GM18867 (cell line): ENCODE data around the gene SLPI.

Experiments
- ATAC-seq: cut with Tn5 transposase; IDR thresholded peaks from one replicate; pipeline ENCODE4 v1.9.1; 2021; ENCODE audit warnings: mild to moderate bottlenecking, moderate library complexity; ENCODE audit not compliant: unreplicated experiment

Gene SLPI

DNA sequence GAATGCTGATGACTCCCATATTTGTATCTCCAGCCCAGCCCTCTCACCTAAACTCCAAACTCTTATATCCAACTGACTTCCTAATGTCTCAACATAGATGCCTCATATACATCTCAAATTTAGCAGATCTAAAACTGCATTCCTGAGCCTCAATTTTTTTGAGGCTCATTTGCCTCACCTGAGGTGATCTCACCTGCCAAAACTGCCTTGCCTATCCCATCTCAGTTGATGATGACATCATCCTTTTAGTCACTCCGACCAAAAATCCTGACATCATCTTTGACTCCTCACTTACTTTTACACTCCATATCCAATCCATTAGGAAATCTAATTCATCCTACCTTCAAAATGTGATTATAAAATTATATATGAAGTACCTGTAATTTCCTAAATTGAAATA, 25.6 kb upstream of the SLPI start:
- no peak for ATAC-seq

DNA sequence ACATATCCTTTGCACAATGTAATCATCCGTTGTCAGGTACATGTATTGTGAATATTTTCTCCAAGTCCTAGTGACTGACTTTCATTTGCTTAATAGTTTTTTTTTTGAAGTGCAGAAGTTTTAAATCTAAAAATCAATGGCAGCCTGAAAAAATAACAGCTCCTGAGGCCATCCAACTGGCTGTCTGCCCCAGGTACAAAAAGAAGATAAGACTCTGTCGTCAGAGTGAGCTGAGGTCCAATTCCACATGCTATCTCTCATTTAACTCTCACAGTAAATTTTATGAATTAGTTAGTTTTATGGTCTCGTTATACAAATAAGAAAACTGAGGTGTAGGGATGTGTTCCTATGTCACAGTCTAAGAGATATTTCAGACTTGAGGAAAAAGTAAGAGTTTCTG, 21.0 kb upstream of the SLPI start:
- no peak for ATAC-seq

DNA sequence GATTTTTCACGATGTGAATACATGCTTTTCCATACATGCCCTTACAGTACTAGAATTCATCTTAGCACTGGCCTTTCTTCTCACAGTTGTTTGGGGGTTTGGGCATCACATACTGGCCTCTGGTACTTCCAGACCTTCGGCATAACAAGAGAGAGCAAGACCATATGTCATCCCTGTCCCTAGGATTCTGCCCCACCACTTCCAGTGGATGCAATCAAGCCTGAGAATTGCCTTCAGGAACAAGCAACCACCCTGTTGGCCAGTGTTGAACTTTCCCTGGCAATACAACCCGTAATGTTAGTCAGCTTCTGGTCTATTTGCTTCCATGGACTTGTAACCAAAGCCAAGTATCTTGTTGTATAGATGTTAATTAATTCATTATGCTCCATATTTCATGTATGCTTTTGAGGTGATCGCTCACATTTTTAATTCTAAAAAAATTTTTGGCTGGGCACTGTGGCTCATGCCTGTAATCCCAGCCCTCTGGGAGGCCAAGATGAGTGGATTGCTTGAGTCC, 15.4 kb upstream of the SLPI start:
- no peak for ATAC-seq

DNA sequence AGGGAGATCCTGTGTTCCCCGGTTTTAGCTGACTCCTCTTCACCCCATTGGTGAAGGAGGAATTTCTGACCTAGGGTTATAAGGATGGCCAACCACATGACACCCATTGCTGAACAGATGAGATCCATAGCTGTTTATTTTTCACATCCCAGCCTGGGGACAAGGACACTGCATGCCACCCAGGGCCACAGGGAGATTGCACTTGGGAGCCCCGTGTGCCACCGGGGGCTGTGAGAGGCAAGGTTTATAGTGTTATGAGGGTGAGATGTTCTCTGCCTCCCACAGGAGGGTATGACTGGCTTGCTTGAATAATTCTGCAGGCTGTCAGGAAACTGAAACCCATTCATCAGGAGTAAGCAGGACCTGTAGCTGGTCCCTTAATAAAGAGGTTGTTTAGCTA, 14.7 kb upstream of the SLPI start:
- no peak for ATAC-seq

DNA sequence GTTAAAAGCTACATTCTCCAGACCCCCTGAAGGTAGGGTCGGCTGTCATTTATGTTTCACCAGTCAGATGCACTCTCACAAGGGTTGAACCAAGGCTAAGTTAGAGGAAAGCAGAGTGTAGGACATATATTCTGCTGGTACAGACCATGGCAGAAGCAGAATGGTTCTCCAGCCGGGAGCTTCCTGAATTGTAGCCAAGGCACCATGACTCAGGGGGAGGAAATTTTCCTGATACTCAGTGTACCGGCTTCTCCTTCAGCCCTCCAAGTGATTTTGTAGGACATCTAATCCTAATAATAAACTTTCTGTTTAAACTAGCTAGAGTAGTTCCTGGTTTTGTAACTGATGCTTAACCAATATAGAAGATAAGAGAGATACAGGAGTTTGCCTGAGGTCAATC, 14.2 kb upstream of the SLPI start:
- no peak for ATAC-seq

DNA sequence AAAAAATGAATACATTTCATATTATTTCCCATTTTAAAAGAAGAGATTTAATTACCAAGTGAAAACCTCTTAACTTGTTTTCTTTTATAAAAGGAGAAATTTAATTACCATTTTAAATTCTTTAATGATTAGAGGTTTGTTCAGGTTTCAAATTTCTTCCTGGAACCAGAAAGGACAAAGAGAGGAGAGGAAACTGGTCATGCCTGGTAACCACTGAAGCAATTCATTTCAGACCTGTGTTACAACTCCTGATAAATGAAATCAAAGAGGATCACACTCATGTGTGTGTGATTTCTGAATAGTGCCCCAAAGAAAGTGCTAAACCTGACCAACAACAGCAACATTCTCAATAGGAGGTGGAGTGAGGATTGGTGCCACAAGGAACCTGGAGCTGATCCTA, 12.6 kb upstream of the SLPI start:
- ATAC-seq, result no peak

DNA sequence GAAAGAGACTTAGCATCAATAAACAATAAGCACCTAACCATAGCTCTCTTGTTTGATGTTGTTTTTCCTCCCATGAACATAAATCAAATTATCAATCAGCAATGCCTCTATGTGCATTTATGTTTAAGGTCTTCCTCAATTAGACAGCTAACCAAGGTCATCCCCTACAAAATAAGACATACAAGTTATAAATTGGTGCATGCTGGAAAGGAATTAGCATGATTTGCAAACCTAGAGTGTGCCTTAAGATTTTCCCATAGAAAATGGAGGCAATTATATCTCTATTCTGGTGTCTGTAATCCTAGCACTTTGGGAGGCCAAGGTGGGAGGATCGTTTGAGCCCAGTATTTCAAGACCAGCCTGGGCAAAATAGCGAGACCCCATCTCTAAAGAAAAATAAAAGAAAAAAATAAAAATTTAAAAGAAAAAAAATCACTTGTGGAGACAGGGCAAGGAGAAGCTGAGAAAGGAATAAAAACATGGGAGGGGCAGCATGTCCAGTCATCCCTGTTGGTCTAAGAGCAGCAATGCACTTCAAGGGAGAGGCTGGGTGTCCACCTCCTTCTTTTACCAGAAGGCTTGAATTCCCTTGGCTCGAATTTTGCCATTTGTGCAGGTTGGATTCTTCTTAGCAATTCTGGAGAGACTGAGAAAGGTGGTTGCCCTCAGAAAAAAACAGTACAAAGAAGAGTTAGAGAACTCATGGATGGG, 9.3 kb upstream of the SLPI start:
- ATAC-seq, result no peak

DNA sequence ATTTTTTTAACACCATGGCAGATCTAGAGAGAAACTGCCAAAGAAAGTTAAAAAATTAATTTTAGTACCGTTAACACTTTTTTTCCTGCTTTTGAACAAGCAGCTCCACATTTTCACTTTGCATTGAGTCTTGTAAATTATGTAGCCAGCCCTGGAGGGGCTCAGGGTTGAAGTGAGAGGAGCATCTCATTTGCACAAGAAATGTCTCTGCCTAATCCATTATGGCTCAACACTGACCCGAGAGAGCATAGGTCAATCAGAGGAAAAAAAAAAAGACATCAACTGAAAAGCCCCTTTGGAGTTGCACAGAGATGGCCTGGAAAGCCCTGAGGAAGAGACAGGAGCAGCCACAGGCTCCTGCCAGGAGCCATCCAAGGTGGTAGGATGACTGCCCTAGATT, 4.3 kb upstream of the SLPI start:
- no peak for ATAC-seq

DNA sequence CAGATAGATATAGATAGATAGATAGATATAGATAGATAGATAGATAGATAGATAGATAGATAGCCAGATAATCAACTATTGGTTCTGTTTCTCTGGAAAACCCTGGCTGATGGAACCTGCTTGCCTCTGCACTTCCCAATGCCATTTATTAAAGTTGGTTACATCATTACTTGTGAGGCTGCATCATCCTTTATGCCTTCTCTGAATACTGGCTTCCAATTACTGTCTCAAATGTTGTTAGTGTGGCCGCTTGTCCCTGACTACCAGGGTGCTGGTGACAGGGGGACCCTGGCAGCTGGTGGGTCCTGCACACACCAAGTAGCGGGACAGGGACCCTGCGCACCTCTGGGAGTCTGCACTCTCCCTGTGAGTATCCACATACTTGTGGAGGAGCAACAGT, 3.9 kb upstream of the SLPI start:
- no peak for ATAC-seq

DNA sequence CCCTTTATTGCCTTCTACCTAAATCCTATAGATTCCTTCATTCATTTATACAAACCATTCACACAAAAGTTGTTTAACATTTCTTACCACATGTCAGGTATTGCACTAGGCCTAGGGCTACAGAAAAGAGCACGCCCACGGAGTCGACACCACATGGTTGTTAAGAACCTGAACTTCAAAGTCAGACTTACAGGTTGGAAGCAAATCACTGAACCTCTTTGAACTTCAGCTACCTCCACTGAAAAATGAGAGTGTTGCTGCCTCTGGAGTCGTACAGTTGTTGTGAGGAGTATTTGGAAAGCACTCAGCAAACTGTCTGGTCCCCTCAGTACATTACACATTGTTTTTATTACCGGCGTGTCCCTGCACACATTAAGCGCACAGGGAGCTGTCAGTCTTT, 3.3 kb upstream of the SLPI start:
- ATAC-seq, result no peak

DNA sequence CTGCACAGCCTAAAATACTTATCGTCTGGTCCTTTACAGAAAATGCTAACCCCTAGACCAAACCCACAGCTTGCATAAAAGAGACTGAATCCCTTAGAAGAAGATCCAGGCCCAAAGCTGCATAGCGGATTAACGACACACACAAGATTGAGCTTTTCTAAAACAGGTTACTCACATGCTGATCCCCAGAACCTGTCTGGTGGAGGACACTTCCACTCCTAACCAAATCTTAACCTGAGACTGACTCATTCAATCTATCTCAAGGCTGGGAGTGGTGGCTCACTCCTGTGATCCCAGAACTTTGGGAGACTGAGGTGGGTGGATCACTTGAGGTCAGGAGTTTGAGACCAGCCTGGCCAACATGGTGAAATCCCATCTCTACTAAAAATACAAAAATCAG, 2.8 kb upstream of the SLPI start:
- ATAC-seq, result no peak

DNA sequence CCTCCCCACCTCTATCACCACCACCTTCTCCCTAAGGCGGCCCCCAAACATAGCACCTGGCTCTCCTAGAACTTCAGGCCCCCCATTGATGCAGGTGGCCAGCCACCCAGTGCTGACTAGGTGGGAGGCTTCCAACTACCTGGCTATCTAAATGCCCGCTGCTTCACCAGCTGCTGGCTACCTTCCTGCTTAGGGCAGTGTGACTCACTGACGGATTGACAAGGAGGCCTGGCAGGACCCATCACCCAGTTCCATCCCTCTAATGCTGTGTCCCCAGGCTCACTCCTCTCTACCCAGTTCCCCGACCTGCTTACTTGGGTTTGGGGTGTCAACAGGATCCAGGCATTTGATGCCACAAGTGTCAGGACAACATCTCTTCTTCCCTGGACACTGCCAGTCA, 1.1 kb downstream of the SLPI start:
- no peak for ATAC-seq

DNA sequence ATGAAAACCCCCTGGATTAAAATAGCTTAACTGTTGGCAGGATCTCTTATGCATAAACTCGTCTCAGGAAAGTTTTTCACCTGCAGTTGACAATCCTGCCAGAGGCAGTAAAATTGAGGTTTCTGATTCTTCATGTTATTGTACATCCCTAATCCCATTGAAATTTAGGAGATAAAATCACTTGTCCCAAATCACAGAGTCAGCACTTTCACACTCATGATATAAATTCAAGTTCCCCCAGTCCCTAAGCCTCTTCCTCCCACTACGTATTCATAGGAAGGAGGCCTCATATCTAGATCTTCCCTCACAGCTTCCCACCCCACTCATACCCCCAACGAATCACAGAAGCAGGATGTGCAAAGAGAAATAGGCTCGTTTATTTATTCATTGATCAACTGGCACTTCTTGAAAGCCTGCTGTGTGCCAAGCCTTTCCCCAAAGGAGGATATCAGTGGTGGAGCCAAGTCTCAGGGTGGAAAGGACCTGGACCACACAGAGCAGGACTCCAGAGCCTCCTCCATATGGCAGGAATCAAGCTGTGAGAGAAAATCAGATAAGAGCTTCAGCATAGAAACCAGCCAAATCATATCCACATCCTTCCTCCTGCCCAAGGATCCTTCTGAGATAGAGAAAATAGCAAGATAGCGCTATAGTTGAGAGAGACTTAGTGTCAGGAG, 2.3 kb downstream of the SLPI start:
- ATAC-seq, result no peak

DNA sequence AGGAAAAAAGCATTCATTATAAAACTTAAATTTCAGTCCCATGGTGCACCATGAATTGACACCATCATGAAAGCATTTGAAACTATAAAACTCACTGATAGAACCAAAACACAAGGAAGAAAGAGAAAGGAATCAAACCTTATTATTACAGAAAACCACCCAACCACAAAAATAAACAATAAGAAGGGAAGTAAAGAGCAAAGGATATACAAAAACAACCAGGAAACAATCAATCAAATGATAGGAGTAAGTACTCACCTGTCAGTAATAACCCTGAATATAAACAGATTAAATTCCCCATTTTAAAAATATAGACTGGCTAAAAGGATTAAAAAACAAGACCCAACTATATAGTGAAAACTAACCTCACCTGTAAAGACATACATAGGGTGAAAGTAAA, 5.8 kb downstream of the SLPI start:
- ATAC-seq, result no peak

DNA sequence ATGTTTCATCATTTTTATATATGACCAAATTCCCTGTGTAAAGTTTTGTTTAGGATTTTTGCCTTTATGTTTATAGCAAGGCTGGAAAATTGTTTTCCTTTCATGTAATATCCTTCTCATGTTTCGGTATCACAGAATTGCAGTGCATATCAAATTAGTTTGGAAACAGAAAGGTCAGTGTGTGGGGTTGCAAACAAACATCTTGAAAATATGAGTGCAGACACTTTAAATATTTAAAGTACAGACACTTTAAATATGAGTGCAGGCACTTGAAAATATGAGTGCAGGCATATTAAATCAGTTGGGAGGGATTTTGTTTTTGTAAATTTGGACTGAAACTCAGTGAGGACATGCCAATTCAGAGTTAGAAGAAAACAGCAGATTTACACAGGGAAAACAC, 6.5 kb downstream of the SLPI start:
- no peak for ATAC-seq

DNA sequence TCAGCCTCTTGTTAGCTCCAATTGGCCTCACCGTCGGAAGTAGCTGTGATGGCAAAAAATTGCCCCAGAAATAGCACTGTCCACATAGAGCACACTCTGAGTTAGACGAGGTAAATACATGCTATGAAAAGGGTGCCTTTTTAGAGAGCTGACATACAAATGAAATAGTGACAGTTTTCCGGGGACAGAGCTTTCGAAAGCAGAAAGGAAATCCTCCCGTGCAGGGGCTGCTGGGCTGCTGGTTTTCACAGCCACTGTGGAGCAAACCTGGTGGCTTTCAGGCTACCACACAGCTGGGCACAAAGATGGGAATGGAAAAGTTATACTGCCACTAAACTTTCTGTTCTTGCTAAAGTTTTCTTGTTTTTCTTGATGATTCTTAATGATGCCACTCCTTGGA, 8.3 kb downstream of the SLPI start:
- ATAC-seq, result no peak

DNA sequence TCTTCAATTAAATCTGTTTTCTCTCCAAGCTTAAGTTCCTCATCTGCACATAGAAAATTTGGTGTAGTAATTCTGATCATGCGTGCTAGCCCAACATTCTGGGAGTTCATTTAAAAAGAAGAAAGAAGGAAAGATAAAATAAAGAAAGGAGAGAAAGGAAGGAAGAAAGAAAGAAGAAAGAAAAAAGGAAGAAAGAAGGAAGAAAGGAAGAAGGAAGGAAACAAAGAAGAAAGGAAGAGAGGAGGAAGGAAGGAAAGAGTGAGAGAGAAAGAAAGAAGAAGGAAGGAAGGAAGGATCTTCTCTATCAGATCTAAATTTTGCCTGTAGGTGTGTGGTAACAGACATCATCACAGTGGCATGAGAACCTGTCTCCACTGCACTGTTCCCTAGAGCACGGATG, 16.2 kb downstream of the SLPI start:
- no peak for ATAC-seq

DNA sequence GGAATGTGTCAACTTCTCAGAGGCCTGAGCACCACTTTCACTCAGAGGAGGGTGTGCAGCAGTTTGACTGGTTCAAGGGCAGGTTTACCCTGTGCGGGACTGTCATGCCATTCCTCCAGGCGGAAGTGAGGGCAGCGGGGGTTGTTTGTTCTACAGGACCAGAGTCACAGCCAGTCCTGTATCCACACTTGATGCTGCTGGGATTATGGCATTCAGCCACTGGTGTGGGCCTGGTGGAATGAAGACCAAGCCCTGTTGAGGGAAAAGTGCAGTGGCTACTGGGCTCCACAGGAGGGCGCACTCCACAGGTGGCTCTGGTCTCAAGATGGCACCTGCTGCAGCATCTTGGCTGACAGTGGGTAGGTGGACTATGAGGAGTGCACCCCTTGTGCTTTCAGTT, 18.4 kb downstream of the SLPI start:
- ATAC-seq, result no peak

DNA sequence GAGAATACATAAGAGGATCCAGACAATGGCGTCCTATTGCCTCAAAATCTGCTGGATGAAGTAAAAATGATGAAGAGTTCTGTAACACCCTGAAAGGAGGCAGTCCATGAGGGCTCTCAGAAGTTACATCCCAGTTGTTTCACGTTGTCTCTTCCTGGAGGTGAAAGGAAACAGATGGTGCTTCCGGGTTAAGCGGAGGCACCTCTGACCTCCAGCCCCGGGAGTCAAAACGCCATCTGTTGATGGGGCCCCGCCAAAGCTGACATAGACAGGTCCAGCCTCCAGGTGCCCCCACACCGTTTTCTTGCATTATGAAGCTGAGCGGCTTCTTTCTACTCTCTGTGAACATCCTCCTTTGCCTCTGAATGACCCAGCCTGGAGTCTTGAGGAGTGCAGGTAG, 23.7 kb downstream of the SLPI start:
- ATAC-seq, result no peak

DNA sequence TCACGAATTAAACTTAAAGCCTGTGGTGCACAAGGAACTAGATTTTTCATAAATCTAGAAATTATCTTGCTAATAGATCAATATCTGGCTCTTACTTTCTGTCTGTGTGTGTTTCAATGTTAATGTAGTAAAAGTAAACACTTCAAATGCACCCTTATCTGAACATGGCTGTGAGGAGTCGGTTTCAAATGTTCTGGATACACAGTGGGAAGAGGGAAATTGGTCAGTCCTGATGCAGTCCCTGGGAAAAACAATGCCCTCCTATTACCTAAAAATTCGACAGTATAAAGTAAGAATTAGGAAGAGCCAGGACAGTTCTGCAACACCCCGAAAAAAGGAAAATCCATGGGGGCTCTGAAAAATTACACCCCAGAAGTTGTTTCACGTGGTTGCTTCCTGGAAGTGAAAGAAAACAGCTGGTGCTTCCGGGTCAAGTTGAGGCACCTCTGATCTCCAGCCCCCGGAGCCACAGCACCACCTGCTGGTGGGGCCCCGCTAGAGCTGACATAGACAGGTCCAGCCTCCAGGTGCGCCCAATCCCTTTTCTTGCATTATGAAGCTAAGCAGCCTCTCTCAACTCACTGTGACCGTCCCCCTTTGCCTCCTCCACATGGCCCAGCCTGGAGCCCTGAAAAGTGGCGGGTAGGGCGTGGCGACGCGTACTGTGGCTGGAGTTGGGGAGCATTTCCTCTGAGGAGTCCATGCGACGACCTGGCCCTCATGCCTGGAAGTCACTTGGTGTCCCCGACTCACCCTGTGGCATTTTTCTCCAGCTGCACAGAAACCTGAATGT, 24.9 kb downstream of the SLPI start:
- ATAC-seq, result no peak

DNA sequence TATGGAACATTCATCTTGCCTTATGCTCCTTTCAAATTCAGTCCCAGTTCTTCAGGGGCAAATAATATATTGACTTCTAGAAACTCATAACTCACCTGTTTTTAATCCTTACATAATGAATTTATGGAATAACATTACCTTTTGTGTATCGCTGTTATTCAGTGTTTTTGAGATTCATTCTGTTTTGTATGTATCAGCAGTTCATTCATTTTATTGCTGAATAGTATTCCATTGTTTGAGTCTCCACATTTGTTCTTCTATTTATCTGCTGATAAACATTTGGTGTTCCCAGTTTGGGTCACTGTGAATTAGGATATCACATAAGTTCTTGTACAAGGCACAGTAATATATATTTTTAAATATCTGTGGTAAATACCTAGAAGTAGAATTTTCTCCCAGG, 28.1 kb downstream of the SLPI start:
- no peak for ATAC-seq

DNA sequence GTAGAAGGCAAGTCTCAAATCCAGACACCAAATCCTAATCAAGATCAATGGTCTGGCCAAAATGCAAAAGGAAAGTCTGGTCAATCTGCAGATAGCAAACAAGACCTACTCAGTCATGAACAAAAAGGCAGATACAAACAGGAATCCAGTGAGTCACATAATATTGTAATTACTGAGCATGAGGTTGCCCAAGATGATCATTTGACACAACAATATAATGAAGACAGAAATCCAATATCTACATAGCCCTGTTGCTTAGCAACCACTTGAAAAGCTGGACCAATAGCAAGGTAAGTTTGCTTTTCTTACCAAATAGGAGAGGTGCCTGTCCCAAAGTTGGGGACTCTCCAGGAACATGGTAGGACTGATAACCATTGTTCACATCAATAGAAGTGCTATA, 31.2 kb downstream of the SLPI start:
- ATAC-seq, result no peak
